ENCODE data around the gene B9D1. TPM values are rescaled to one million over a fixed set of nuclear protein-coding genes. Genes with fewer than 3 reads are reported as not detected.

Gene B9D1
- total RNA-seq, 2 donors from 2014 or later = 37.7 to 42.8 TPM

DNA sequence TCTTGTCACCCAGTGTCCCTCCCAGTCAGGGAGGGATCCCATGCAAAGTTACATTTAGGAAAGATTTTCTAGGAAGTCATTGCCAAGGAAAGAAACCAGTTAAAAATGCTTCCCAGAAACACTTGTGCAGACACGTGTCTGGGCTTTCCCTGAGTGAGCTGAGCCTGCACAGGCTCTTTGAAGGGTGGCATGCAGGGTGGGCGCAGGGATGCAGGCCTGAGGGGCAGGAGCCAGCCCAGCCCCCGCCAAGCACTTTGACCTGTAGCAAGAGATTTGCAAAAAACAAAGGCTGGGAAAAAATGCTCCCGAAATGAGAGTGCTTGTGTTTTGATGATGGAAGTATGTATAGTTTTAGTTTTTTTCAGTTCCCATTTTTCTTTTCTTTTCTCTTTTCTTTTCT, 52.4 kb downstream of the B9D1 start:
- no peak overlapping the region for H3K4me3 ChIP-seq (ENCODE audit: low read length)
- peaks cover 35% of the 10 kb centered on the region for H3K36me3 ChIP-seq (ENCODE audit: control insufficient read depth, insufficient read depth, low read length)
- no peak for DNase-seq
- Mint-ChIP-seq H3K36me3 (ENCODE audit: low read depth) (peaks cover 42% of the 10 kb centered on the region), H3K27ac (no peak overlapping the region), H3K4me3 (no peak overlapping the region), H3K9me3 (no peaks in the 10 kb centered on the region), H3K4me1 (no peaks in the 10 kb centered on the region), H3K27me3 (ENCODE audit: insufficient read depth) (no peaks in the 10 kb centered on the region)
- no peaks in the 10 kb centered on the region for H3K9me3 ChIP-seq (ENCODE audit: control insufficient read depth, low read length)
- no peak overlapping the region for H3K27ac ChIP-seq (ENCODE audit: low read depth, low read length)
- WGBS, 2 experiments (ENCODE audit: insufficient coverage in 1 of 2, insufficient read length in 1 of 2) = 95 to 96% methylated on average over 3 to 4 of the region's 4 CpGs
- no peaks in the 10 kb centered on the region for H3K27me3 ChIP-seq (ENCODE audit: control insufficient read depth, insufficient read depth, low read length, poor library complexity, severe bottlenecking)
- TF ChIP-seq, protein P1, sequence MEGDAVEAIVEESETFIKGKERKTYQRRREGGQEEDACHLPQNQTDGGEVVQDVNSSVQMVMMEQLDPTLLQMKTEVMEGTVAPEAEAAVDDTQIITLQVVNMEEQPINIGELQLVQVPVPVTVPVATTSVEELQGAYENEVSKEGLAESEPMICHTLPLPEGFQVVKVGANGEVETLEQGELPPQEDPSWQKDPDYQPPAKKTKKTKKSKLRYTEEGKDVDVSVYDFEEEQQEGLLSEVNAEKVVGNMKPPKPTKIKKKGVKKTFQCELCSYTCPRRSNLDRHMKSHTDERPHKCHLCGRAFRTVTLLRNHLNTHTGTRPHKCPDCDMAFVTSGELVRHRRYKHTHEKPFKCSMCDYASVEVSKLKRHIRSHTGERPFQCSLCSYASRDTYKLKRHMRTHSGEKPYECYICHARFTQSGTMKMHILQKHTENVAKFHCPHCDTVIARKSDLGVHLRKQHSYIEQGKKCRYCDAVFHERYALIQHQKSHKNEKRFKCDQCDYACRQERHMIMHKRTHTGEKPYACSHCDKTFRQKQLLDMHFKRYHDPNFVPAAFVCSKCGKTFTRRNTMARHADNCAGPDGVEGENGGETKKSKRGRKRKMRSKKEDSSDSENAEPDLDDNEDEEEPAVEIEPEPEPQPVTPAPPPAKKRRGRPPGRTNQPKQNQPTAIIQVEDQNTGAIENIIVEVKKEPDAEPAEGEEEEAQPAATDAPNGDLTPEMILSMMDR (conservative IDR thresholded peaks at IDR 0.05) = no peak
- no peaks in the 10 kb centered on the region for H3K4me1 ChIP-seq (ENCODE audit: control insufficient read depth, insufficient read depth, low read length)
- no peak overlapping the region for H3K9ac ChIP-seq (ENCODE audit: extremely low read depth, low read length, poor library complexity, severe bottlenecking)

DNA sequence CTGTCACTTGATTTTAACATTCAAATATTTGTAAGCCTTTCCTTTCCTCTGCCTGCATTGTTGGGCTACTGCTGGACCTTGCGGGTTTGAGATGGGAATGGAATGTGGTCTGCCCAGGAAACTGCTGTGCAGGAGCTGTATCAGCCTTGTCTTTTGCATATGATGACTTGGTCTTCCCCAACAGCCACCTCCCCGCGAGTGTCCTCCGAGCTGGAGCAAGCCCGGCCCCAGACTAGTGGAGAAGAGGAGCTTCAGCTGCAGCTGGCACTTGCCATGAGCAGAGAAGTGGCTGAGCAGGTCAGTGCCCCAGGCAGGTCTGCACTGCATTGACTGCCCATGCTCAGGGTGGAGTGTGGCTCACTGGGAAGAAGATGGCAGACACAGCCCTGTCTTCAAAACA, 52.8 kb downstream of the B9D1 start:
- Mint-ChIP-seq H3K36me3 (ENCODE audit: low read depth) (peaks cover 38% of the 10 kb centered on the region), H3K9me3 (no peaks in the 10 kb centered on the region), H3K4me3 (no peak overlapping the region), H3K27ac (no peak overlapping the region), H3K4me1 (no peaks in the 10 kb centered on the region), H3K27me3 (ENCODE audit: insufficient read depth) (no peaks in the 10 kb centered on the region)
- no peaks in the 10 kb centered on the region for H3K4me1 ChIP-seq (ENCODE audit: control insufficient read depth, insufficient read depth, low read length)
- 96% methylated on average over 5 of the region's 5 CpGs; no CpG with 5 or more reads in 1 of the 2 experiments for WGBS, 2 experiments (ENCODE audit: insufficient coverage in 1 of 2, insufficient read length in 1 of 2)
- no peaks in the 10 kb centered on the region for H3K9me3 ChIP-seq (ENCODE audit: control insufficient read depth, low read length)
- H3K4me3 ChIP-seq (ENCODE audit: low read length) = no peak overlapping the region
- TF ChIP-seq, protein P1 (conservative IDR thresholded peaks at IDR 0.05) = no peak
- no peak overlapping the region for H3K9ac ChIP-seq (ENCODE audit: extremely low read depth, low read length, poor library complexity, severe bottlenecking)
- DNase-seq = peak; percentile 55
- H3K27ac ChIP-seq (ENCODE audit: low read depth, low read length) = no peak overlapping the region
- peaks cover 33% of the 10 kb centered on the region for H3K36me3 ChIP-seq (ENCODE audit: control insufficient read depth, insufficient read depth, low read length)
- H3K27me3 ChIP-seq (ENCODE audit: control insufficient read depth, insufficient read depth, low read length, poor library complexity, severe bottlenecking) = no peaks in the 10 kb centered on the region

DNA sequence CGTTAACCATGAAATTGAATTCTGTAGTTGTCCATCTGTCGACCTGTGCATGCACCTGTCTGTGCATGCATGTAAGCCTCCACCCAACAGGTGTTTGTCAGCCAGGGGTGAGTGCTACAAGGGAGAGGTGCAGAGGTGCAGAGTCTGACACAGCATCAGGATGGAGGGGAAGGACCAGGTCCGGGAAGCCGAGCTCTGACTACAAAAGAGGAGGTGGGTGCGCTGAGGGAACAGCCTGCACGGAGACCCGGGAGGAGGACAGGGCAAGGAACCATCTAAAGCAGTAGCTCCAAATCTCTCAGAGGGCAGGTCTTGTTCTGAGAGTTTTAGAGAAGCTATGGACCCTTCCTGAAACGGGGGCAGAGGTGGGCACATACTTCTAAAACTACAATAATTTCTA, 54.1 kb downstream of the B9D1 start:
- no peaks in the 10 kb centered on the region for H3K27me3 Mint-ChIP-seq (ENCODE audit: insufficient read depth)
- Histone ChIP-seq H3K27ac (ENCODE audit: low read depth, low read length) (no peak overlapping the region), H3K27me3 (ENCODE audit: control insufficient read depth, insufficient read depth, low read length, poor library complexity, severe bottlenecking) (no peaks in the 10 kb centered on the region), H3K4me1 (ENCODE audit: control insufficient read depth, insufficient read depth, low read length) (no peaks in the 10 kb centered on the region), H3K36me3 (ENCODE audit: control insufficient read depth, insufficient read depth, low read length) (peaks cover 20% of the 10 kb centered on the region), H3K9me3 (ENCODE audit: control insufficient read depth, low read length) (no peaks in the 10 kb centered on the region), H3K9ac (ENCODE audit: extremely low read depth, low read length, poor library complexity, severe bottlenecking) (no peak overlapping the region), H3K4me3 (ENCODE audit: low read length) (no peak overlapping the region)
- H3K4me1 Mint-ChIP-seq = no peaks in the 10 kb centered on the region
- TF ChIP-seq, protein P1 (conservative IDR thresholded peaks at IDR 0.05) = no peak
- H3K9me3 Mint-ChIP-seq = no peaks in the 10 kb centered on the region
- no peak overlapping the region for H3K27ac Mint-ChIP-seq
- WGBS, 2 experiments (ENCODE audit: insufficient coverage in 1 of 2, insufficient read length in 1 of 2) = 95 to 98% methylated on average over 7 to 8 of the region's 8 CpGs
- H3K36me3 Mint-ChIP-seq (ENCODE audit: low read depth) = peaks cover 30% of the 10 kb centered on the region
- no peak for DNase-seq
- H3K4me3 Mint-ChIP-seq = no peak overlapping the region
